Limb (tissue), 2 donors: ENCODE data around the gene MFN1.

Experiments
- DNase-seq, 2 donors: peaks; one replicate each; pipeline ENCODE4 v3.0.0-alpha.2; 2016; ENCODE audit errors: extremely low spot score in 2 of 2

MFN1 gene

GRCh38 chr3:179428876-179429548 is 81.5 kb downstream of the MFN1 start:
- no peak for DNase-seq

DNA sequence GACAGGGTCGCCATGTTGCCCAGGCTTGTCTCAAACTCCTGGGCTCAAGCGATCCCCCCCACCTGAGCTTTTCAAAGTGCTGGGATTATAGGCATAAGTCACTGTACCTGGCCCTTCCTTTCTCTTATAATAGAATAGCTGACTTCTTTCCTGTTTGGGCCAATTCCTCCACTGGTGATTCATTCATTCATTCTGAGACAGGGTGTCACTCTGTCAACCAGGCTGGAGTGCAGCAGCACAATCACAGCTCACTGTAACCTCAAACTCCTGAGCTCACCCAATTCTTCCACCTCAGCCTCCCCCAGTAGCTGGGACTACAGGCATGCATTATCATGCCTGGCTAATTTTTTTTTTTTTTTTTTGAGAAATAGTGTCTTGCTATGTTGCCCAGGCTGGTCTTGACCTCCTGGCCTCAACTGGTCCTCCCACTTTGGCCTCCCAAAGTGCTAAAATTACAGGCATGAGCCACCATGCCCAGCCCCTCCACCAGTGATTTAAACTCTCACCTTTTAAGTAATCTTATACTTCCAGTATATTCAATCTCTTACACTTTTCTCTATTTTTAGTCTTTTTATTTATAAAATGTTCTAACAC is 82.9 kb downstream of the MFN1 start:
- DNase-seq, result no peak

GRCh38 chr3:179432021-179432420 is 84.5 kb downstream of the MFN1 start:
- DNase-seq, result no peak

GRCh38 chr3:179432451-179432850 is 84.9 kb downstream of the MFN1 start:
- DNase-seq, result no peak

GRCh38 chr3:179436517-179436916 is 89.0 kb downstream of the MFN1 start:
- no peak for DNase-seq

GRCh38 chr3:179438841-179439240 is 91.3 kb downstream of the MFN1 start:
- DNase-seq, result no peak
